AG04450 (cell line): ENCODE measurements around the gene EFS. TPM values are rescaled to one million over a fixed set of nuclear protein-coding genes. Genes with fewer than 3 reads are reported as not detected.

Source experiments
- CTCF ChIA-PET: fragments of 300-600, 350-600 bp; formaldehyde crosslinking; extraction: SDS; loops from one replicate; lab custom pipeline; 2022; ENCODE audit warnings: antibody characterized with exemption, inconsistent platforms; lab: Charles Lee
- POLR2A ChIA-PET: fragments of 350-600 bp; formaldehyde crosslinking; extraction: SDS; loops from one replicate; lab custom pipeline; 2021; ENCODE audit warnings: antibody characterized with exemption, inconsistent platforms; lab: Yijun Ruan, JAX
- DNase-seq: peaks from one replicate; pipeline ENCODE4 v3.0.0-alpha.2; 2011; ENCODE audit warnings: low read depth, low spot score
- H3K27ac ChIP-seq: one replicate; pipeline ENCODE4 v1.5.1; 2012; ENCODE audit warnings: low read depth, low read length, control low read depth
- H3K27me3 ChIP-seq: one replicate; pipeline ENCODE4 v1.6.0; 2012; ENCODE audit warnings: low read length; ENCODE audit not compliant: control insufficient read depth, insufficient read depth
- H3K4me3 ChIP-seq: 2 replicates; pipeline ENCODE4 v1.5.1; 2011; ENCODE audit warnings: mild to moderate bottlenecking, low read depth, low read length, control low read depth
- H3K9me3 ChIP-seq: 2 replicates; pipeline ENCODE4 v1.5.1; 2012; ENCODE audit warnings: low read length; ENCODE audit not compliant: control insufficient read depth, insufficient read depth
- polyA plus RNA-seq: library from polyadenylated mRNA; depleted of rRNA; stranded (reverse); fragments of >200 nt; gene quantifications from 2 replicates; pipeline ENCODE4 v1.2.3, GENCODE V29; 2011
- TF ChIP-seq, protein P1 (sequence below): IDR thresholded peaks from 2 replicates; pipeline ENCODE4 v1.5.1; 2011; ENCODE audit warnings: low read depth, low read length, control low read depth, inconsistent platforms

EFS gene
- polyA plus RNA-seq, 1 experiment, result 5.3 TPM

- ChIA-PET POLR2A (no interaction called here), CTCF (no interaction called here)
- H3K27me3 ChIP-seq, result peaks cover 3% of the 10 kb centered on the region
- no peak for DNase-seq
- H3K27ac ChIP-seq, result peak overlapping the region; percentile 52
- H3K9me3 ChIP-seq, result no peaks in the 10 kb centered on the region; the same call in 1 of the 2 replicates
- peak overlapping the region; percentile 69 for H3K4me3 ChIP-seq
- TF ChIP-seq, protein P1, sequence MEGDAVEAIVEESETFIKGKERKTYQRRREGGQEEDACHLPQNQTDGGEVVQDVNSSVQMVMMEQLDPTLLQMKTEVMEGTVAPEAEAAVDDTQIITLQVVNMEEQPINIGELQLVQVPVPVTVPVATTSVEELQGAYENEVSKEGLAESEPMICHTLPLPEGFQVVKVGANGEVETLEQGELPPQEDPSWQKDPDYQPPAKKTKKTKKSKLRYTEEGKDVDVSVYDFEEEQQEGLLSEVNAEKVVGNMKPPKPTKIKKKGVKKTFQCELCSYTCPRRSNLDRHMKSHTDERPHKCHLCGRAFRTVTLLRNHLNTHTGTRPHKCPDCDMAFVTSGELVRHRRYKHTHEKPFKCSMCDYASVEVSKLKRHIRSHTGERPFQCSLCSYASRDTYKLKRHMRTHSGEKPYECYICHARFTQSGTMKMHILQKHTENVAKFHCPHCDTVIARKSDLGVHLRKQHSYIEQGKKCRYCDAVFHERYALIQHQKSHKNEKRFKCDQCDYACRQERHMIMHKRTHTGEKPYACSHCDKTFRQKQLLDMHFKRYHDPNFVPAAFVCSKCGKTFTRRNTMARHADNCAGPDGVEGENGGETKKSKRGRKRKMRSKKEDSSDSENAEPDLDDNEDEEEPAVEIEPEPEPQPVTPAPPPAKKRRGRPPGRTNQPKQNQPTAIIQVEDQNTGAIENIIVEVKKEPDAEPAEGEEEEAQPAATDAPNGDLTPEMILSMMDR, result no peak
Measured at GRCh38 chr14:23364164-23365035, 572 bp downstream of the EFS start.

DNA sequence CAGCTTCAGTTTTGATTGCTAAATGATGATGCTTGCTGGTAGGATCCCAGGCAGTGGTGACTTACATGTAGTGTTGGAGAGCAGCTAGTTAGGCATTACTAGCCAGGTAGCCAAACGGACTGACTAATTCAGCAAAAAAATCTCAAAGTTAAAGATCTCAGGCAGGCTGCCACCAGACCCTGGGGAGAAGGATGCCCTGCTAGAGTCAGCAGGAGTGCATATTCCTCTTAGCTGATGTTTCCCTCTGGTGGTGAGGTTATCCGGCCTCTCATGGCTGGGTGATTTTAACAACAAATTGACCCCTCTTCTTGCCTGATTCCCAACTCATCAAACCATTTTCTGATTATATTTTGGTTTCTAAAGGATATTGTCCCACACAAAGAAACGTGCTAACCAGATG, 2.8 kb downstream of the EFS start:
- H3K4me3 ChIP-seq, result no peak overlapping the region
- no peak overlapping the region for H3K27ac ChIP-seq
- POLR2A ChIA-PET, result interaction anchor here (0.6 to 1.7 kb wide), 2 partner anchors 9 to 35 kb away, joined by 3 to 8 read pairs; partner anchors contain the start of gene SLC22A17
- CTCF ChIA-PET, result interaction anchor here (1.5 to 1.6 kb wide), 2 partner anchors 18 to 33 kb away, joined by 5 to 6 read pairs; no protein-coding TSS in a partner anchor
- DNase-seq, result no peak
- H3K27me3 ChIP-seq, result no peaks in the 10 kb centered on the region
- no peaks in the 10 kb centered on the region; the same call in 1 of the 2 replicates for H3K9me3 ChIP-seq
- TF ChIP-seq, protein P1, result peak; percentile 43

DNA sequence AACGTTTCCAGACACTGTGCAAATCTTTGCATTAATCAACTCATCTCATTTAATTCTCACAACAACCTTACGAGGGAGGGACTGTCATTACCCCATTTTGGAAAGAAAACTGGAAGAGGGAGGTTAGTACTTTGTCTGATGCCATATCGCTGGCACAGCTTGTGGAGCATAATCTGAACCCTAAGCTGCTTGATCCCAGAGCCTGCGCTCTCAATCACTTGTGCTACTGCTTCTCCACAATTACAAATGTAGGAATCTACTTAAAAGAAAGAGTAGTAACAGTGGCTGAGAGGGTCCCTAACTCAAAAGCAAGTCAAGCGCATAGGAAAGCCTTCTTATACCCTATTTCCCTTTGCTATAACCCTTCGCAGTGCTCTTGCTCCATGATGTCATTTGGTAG, 3.2 kb downstream of the EFS start:
- TF ChIP-seq, protein P1, result no peak
- no peak for DNase-seq
- POLR2A ChIA-PET, result interaction anchor here (0.6 to 1.7 kb wide), 2 partner anchors 9 to 35 kb away, joined by 3 to 8 read pairs; partner anchors contain the start of gene SLC22A17
- Histone ChIP-seq H3K27me3 (no peaks in the 10 kb centered on the region), H3K27ac (no peak overlapping the region), H3K9me3 (no peaks in the 10 kb centered on the region; the same call in 1 of the 2 replicates), H3K4me3 (no peak overlapping the region)
- CTCF ChIA-PET, result interaction anchor here (1.5 kb wide), 1 partner anchor 18 kb away, joined by 6 read pairs; no protein-coding TSS in a partner anchor

GRCh38 chr14:23361320-23361719, 3.7 kb downstream of the EFS start:
- no peaks in the 10 kb centered on the region; the same call in 1 of the 2 replicates for H3K9me3 ChIP-seq
- DNase-seq, result no peak
- no peaks in the 10 kb centered on the region for H3K27me3 ChIP-seq
- ChIA-PET CTCF (interaction anchor here (1.5 to 1.9 kb wide), 2 partner anchors 18 to 19 kb away, joined by 6 to 7 read pairs; no protein-coding TSS in a partner anchor), POLR2A (interaction anchor here (0.6 to 1.7 kb wide), 2 partner anchors 9 to 34 kb away, joined by 3 to 8 read pairs; partner anchors contain the start of gene SLC22A17)
- H3K4me3 ChIP-seq, result no peak overlapping the region
- TF ChIP-seq, protein P1, result no peak
- H3K27ac ChIP-seq, result no peak overlapping the region

DNA sequence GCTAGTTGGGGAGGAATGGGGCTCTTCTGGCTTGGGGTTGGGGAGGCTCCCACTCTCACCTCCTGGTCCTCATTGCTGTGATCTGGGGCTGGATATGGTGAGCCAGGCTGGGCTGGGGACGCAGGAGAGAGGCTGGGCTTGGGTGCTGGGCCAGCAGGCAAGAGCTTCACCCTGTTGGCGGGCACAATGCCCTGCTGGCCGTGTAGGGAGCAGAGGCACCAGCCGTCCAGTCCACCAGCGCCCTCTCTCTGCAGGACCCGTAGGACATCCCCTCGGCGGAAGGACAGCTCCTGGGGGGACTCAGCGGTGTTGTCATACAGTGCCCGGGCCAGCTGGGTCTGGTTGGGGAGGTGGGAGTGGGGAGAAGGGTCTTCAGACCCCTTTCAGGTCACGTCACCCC, 4.5 kb downstream of the EFS start:
- DNase-seq, result no peak
- no peaks in the 10 kb centered on the region; the same call in 1 of the 2 replicates for H3K9me3 ChIP-seq
- TF ChIP-seq, protein P1, result no peak
- no peaks in the 10 kb centered on the region for H3K27me3 ChIP-seq
- no peak overlapping the region for H3K4me3 ChIP-seq
- ChIA-PET POLR2A (no interaction called here), CTCF (interaction anchor here (0.7 to 1.9 kb wide), 4 partner anchors 9 to 200 kb away, joined by 3 to 7 read pairs (median 3); no protein-coding TSS in a partner anchor)
- no peak overlapping the region for H3K27ac ChIP-seq
